Natural killer cell treated with Interleukin-12 subunit alpha and Interleukin-12 subunit beta and Interleukin-15 and Interleukin-18, amount 100 ng/mL, for 72 hours (primary cell): ENCODE data around the gene DPP9. TPM values are rescaled to one million over a fixed set of nuclear protein-coding genes. Genes with fewer than 3 reads are reported as not detected.

Experiments used
- ATAC-seq, 2 donors: fragments of 150-1000 bp; cut with Tn5 transposase in 1 of 2; sonication (Bioruptor Pico), chemical (Tn5 transposase) in 1 of 2; 2 replicates each; pipeline ENCODE4 v1.10.0; 2021
- DNase-seq: peaks from one replicate; pipeline ENCODE4 v3.0.0; 2022; ENCODE audit warnings: low spot score
- H3K27ac Mint-ChIP-seq, 2 donors: 1 replicate in 1 of 2; 2 replicates in 1 of 2; pipeline ENCODE4 v1.8.0; 2022; ENCODE audit warnings: mixed read lengths in 2 of 2, mild to moderate bottlenecking in 1 of 2, moderate library complexity in 1 of 2
- H3K27me3 Mint-ChIP-seq, 2 donors: 1 replicate in 1 of 2; 2 replicates in 1 of 2; pipeline ENCODE4 v1.8.0; 2022; ENCODE audit warnings: mixed read lengths in 2 of 2
- H3K36me3 Mint-ChIP-seq: one replicate; pipeline ENCODE4 v1.8.0; 2022; ENCODE audit warnings: mixed read lengths
- H3K4me1 Mint-ChIP-seq, 2 donors: 1 replicate in 1 of 2; 2 replicates in 1 of 2; pipeline ENCODE4 v1.8.0; 2022; ENCODE audit warnings: low read depth in 2 of 2, mixed read lengths in 2 of 2, mild to moderate bottlenecking in 1 of 2
- H3K4me3 Mint-ChIP-seq: one replicate; pipeline ENCODE4 v1.8.0; 2022; ENCODE audit warnings: mixed read lengths
- H3K9me3 Mint-ChIP-seq: 2 replicates; pipeline ENCODE4 v1.8.0; 2022; ENCODE audit warnings: mixed read lengths
- total RNA-seq, 2 donors: library from RNA; stranded (reverse); gene quantifications; one replicate each; pipeline ENCODE4 v1.2.3, GENCODE V29; 2022

The DPP9 gene
- total RNA-seq, 2 donors from 2014 or later, result 125 to 175 TPM

GRCh38 chr19:4711211-4711610 lies 12.4 kb downstream of the DPP9 start:
- Mint-ChIP-seq H3K4me1 (peaks cover 21 to 28% of the 10 kb centered on the region in 2 donors), H3K27ac (peak overlapping the region; percentile 78 to 79), H3K36me3 (peaks cover 8% of the 10 kb centered on the region), H3K9me3 (no peaks in the 10 kb centered on the region), H3K27me3 (no peaks in the 10 kb centered on the region), H3K4me3 (no peak overlapping the region)
- no peak for DNase-seq
- ATAC-seq, result no peak

- no peaks in the 10 kb centered on the region for H3K9me3 Mint-ChIP-seq
- peaks cover 8% of the 10 kb centered on the region for H3K36me3 Mint-ChIP-seq
- H3K4me1 Mint-ChIP-seq, result peaks cover 21 to 28% of the 10 kb centered on the region in 2 donors
- DNase-seq (no peak), ATAC-seq (no peak)
- no peak overlapping the region for H3K4me3 Mint-ChIP-seq
- peak overlapping the region; percentile 78 to 86 for H3K27ac Mint-ChIP-seq
- no peaks in the 10 kb centered on the region for H3K27me3 Mint-ChIP-seq
Observed at GRCh38 chr19:4710281-4710600, 13.4 kb downstream of the DPP9 start.

- Mint-ChIP-seq H3K4me1 (peaks cover 21 to 26% of the 10 kb centered on the region in 2 donors), H3K27me3 (no peaks in the 10 kb centered on the region), H3K36me3 (peaks cover 4% of the 10 kb centered on the region), H3K9me3 (no peaks in the 10 kb centered on the region), H3K27ac (peak overlapping the region; percentile 78 to 86), H3K4me3 (peak overlapping the region; percentile 67)
- peak; percentile 81 for DNase-seq
- peak; percentile 86 for ATAC-seq
Observed at GRCh38 chr19:4709440-4710280, 14.0 kb downstream of the DPP9 start.

- H3K36me3 Mint-ChIP-seq, result no peaks in the 10 kb centered on the region
- no peaks in the 10 kb centered on the region for H3K9me3 Mint-ChIP-seq
- DNase-seq (no peak), ATAC-seq (no peak)
- peaks cover 21 to 22% of the 10 kb centered on the region in 2 donors for H3K4me1 Mint-ChIP-seq
- H3K4me3 Mint-ChIP-seq, result peak overlapping the region; percentile 56
- peak overlapping the region; percentile 78 to 86 for H3K27ac Mint-ChIP-seq
- no peaks in the 10 kb centered on the region for H3K27me3 Mint-ChIP-seq
Observed at GRCh38 chr19:4707956-4708650, 15.5 kb downstream of the DPP9 start.

- DNase-seq (no peak), ATAC-seq (no peak)
- H3K4me3 Mint-ChIP-seq, result no peak overlapping the region
- no peaks in the 10 kb centered on the region for H3K27me3 Mint-ChIP-seq
- H3K4me1 Mint-ChIP-seq, result peaks cover 21 to 22% of the 10 kb centered on the region in 2 donors
- H3K36me3 Mint-ChIP-seq, result no peaks in the 10 kb centered on the region
- H3K9me3 Mint-ChIP-seq, result no peaks in the 10 kb centered on the region
- H3K27ac Mint-ChIP-seq, result no peak overlapping the region
Observed at GRCh38 chr19:4707322-4707721, 16.3 kb downstream of the DPP9 start.

GRCh38 chr19:4705413-4706131 lies 18.1 kb downstream of the DPP9 start:
- no peak for DNase-seq
- Mint-ChIP-seq H3K9me3 (no peaks in the 10 kb centered on the region), H3K27me3 (no peaks in the 10 kb centered on the region), H3K4me1 (peaks cover 17 to 19% of the 10 kb centered on the region in 2 donors), H3K4me3 (no peak overlapping the region), H3K27ac (no peak overlapping the region), H3K36me3 (no peaks in the 10 kb centered on the region)
- no peak for ATAC-seq

- no peak overlapping the region for H3K27ac Mint-ChIP-seq
- H3K4me1 Mint-ChIP-seq, result peaks cover 11 to 14% of the 10 kb centered on the region in 2 donors
- H3K36me3 Mint-ChIP-seq, result no peaks in the 10 kb centered on the region
- no peaks in the 10 kb centered on the region for H3K9me3 Mint-ChIP-seq
- ATAC-seq (no peak), DNase-seq (no peak)
- no peak overlapping the region for H3K4me3 Mint-ChIP-seq
- no peaks in the 10 kb centered on the region for H3K27me3 Mint-ChIP-seq
Observed at GRCh38 chr19:4704317-4704673, 19.3 kb downstream of the DPP9 start.

GRCh38 chr19:4703671-4704316 lies 19.8 kb downstream of the DPP9 start:
- no peak overlapping the region for H3K27ac Mint-ChIP-seq
- H3K27me3 Mint-ChIP-seq, result no peaks in the 10 kb centered on the region
- H3K4me1 Mint-ChIP-seq, result peaks cover 7 to 9% of the 10 kb centered on the region in 2 donors
- DNase-seq (no peak), ATAC-seq (no peak)
- no peaks in the 10 kb centered on the region for H3K36me3 Mint-ChIP-seq
- H3K4me3 Mint-ChIP-seq, result no peak overlapping the region
- H3K9me3 Mint-ChIP-seq, result no peaks in the 10 kb centered on the region

- H3K4me1 Mint-ChIP-seq, result no peaks in the 10 kb centered on the region
- no peaks in the 10 kb centered on the region for H3K36me3 Mint-ChIP-seq
- H3K27me3 Mint-ChIP-seq, result no peaks in the 10 kb centered on the region
- DNase-seq, result no peak
- H3K27ac Mint-ChIP-seq, result no peak overlapping the region
- ATAC-seq, result no peak
- no peak overlapping the region for H3K4me3 Mint-ChIP-seq
- H3K9me3 Mint-ChIP-seq, result no peaks in the 10 kb centered on the region
Observed at GRCh38 chr19:4702764-4703163, 20.9 kb downstream of the DPP9 start.

- Mint-ChIP-seq H3K4me1 (no peaks in the 10 kb centered on the region), H3K9me3 (no peaks in the 10 kb centered on the region), H3K4me3 (no peak overlapping the region), H3K27me3 (no peaks in the 10 kb centered on the region), H3K36me3 (no peaks in the 10 kb centered on the region), H3K27ac (no peak overlapping the region)
- DNase-seq (no peak), ATAC-seq (no peak)
Observed at GRCh38 chr19:4701557-4701956, 22.1 kb downstream of the DPP9 start.

- Mint-ChIP-seq H3K4me3 (no peak overlapping the region), H3K36me3 (no peaks in the 10 kb centered on the region), H3K27me3 (no peaks in the 10 kb centered on the region), H3K4me1 (no peaks in the 10 kb centered on the region), H3K9me3 (no peaks in the 10 kb centered on the region), H3K27ac (no peak overlapping the region)
- ATAC-seq (no peak), DNase-seq (no peak)
Observed at GRCh38 chr19:4700693-4700970, 23.0 kb downstream of the DPP9 start.

GRCh38 chr19:4699826-4700692 lies 23.6 kb downstream of the DPP9 start:
- H3K36me3 Mint-ChIP-seq, result no peaks in the 10 kb centered on the region
- H3K4me1 Mint-ChIP-seq, result no peaks in the 10 kb centered on the region
- no peaks in the 10 kb centered on the region for H3K9me3 Mint-ChIP-seq
- H3K4me3 Mint-ChIP-seq, result no peak overlapping the region
- H3K27me3 Mint-ChIP-seq, result no peaks in the 10 kb centered on the region
- DNase-seq, result no peak
- no peak overlapping the region for H3K27ac Mint-ChIP-seq
- ATAC-seq, result no peak

GRCh38 chr19:4697304-4697703 lies 26.3 kb downstream of the DPP9 start:
- H3K36me3 Mint-ChIP-seq, result no peaks in the 10 kb centered on the region
- H3K27me3 Mint-ChIP-seq, result no peaks in the 10 kb centered on the region
- H3K9me3 Mint-ChIP-seq, result no peaks in the 10 kb centered on the region
- no peak overlapping the region for H3K27ac Mint-ChIP-seq
- H3K4me3 Mint-ChIP-seq, result no peak overlapping the region
- peaks cover 0 to 7% of the 10 kb centered on the region in 2 donors for H3K4me1 Mint-ChIP-seq
- DNase-seq, result no peak
- no peak for ATAC-seq
